Measurements from ENCODE around the gene ADAMTSL1.
"Not testable (repeated sequence)": the region's sequence is repeated elsewhere in the genome, so short reads cannot be mapped to it uniquely, and the experiment has no call there.

ADAMTSL1 gene

DNA sequence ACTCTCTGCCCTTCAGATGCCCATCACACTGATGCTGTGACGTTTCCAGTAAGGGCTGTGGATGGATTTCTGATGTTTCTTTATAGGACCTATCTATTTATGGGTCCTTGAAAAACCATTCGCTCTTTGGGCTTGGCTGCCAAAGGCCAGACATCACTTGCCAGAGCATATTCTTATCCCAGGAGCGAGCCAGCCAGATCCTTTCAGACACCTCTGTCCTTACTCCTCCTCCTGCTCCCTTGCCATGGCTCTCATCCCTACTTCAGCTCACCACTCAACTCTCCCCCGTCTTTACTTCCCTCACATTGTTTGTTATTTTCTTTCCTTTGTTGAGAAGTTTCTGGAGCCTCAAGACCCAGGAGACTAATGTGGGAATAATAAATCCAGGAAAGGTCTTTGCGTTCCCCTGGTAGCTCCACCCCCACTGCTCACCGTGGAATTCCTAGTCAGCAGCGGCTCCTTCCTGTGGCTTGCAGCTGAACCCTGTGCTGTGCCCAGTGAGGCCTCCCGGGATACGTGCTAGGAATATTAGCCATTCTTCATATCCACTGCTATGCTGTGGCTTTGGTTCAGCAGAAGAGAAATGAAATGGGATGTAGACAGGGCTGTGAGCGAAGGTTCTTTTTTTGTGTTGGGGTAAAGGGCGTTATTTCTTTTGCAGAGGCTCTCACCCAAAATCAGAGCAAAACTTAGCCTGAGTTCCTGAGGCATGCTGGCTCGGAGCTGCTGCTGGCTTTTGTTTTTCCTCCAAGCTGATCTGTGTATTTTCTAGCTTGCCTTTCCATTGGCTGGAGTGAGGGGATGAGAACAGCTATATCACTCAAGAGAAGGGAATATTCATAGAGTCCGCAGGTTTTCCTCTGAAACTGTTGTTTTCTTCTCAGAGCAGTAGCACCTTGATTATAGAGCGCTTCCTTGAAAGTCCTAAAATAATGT lies 387.9 kb downstream of the ADAMTSL1 start:
- no peak for DNase-seq (ENCODE audit: low spot score)

DNA sequence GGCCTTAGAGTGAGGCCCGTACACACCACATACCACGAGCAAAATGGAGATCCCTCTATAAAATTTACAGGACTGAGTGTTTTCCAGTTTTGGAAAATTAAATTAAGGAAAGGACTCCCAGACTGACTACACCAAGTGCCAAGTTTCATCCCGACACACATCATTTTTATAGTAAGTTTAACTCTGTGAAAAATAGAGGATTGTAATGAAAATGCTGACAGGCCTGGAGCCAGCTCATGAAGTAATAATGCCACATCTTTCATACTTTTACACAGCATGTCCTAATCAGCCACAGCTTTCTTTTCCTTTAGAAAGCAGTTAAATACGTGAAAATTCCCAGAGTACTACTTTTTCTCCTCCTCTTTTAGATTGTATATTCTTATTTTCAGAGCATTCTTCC lies 389.8 kb downstream of the ADAMTSL1 start:
- no peak for DNase-seq (ENCODE audit: low spot score)

DNA sequence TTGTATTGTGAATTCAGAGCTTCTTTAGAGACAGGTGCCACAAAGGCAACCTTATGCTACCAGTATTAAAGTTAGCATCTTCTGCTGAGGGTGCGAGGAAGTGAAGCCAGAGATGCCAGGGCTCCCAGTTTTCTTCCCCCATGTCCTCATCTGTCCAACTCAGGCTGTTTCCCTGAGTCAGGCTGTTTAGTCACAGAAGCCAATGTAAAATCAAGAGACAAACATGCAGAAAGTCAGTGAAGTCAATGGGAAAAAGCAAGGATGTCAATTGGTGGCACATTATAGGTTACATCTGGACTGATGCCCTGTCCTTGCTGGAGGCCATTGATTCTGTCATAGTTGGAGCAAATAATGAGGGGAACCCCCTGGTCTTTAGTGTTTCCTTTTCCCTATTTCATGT lies 390.6 kb downstream of the ADAMTSL1 start:
- no peak for DNase-seq (ENCODE audit: low spot score)

DNA sequence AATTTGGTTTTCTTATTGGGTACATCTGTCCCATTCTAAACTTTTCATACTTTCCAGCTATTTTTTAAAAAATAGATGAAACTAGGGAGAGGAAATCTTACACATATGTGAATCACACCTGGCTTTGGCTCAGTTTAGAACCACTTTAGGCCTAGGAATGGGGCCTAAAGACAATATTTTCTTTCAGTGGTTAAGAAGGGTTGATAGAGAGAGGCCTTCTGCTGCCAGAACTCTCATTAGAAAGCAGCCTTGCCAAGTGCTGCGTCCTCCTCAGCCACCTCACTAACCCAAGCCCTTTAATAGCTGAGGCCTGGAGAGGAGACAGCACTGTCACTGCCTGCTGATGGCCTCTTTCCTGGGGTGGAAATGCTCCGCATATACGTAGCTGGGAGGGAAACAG lies 391.6 kb downstream of the ADAMTSL1 start:
- DNase-seq (ENCODE audit: low spot score), result no peak

DNA sequence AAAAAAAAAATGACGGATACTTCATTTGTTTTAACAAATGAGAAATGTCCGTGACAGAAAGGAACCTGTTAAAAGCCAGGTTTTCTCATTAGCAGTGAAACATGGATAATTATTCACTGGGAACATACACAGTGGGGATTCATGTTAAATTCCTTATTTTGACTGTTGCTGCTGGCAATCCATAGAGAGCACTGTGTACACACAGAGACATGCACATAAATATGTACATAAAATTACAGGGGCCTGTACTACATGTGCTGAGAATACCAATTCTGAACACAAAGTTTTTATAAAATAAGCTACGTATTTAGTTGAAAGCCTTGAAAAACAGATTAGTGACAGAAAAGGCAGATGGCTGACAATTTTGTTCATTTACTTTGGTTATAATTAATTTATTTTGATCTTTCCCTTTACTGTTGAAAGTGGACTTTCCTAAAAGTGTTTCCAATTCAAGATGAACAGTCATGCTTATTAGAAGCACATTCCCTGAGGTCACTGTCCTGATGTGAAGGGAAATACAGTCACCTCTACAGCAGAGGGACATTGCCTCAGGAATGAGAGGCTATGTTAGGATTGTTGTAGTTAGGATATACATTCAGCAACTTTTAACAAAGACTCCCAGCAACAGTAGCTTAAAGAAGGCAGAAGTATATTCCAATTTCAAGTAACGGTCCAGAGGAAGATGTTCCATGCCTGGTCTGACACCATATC lies 392.3 kb downstream of the ADAMTSL1 start:
- DNase-seq (ENCODE audit: low spot score), result no peak

DNA sequence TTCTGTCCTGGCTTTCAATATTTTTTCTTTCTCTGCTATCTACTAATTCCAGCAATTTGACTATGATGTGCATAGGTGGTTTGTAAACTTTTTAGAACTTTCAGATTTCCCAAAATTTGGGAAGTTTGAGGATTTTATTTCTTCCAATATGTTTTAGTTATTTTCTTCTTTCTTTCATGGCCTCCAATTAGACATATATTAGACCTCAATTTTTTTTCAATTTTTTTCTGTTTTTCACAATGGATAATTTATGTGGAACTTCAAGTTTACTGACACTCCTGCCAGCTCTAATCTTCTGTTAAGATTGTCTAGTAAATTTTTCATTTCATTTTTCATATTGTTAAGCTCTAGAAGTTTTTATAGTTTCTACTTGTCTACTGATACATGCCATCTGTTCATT lies 395.8 kb downstream of the ADAMTSL1 start:
- no peak for DNase-seq (ENCODE audit: low spot score)

DNA sequence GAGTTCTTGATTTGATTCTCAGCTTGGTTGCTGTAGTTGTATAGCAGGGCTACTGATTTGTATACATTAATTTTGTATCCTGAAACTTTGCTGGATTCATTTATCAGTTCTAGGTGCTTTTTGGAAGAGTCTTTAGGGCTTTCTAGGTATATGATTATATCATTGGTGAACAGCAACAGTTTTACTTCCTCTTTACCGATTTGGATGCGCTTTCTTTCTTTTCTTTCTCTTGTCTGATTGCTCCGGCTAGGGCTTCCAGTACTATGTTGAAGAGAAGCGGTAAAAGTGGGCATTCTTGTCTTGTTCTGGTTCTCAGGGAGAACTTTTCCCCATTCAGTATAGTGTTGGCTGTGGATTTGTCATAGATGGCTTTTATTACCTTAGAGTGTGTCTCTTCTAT lies 400.1 kb downstream of the ADAMTSL1 start:
- DNase-seq (ENCODE audit: low spot score), result no peak

DNA sequence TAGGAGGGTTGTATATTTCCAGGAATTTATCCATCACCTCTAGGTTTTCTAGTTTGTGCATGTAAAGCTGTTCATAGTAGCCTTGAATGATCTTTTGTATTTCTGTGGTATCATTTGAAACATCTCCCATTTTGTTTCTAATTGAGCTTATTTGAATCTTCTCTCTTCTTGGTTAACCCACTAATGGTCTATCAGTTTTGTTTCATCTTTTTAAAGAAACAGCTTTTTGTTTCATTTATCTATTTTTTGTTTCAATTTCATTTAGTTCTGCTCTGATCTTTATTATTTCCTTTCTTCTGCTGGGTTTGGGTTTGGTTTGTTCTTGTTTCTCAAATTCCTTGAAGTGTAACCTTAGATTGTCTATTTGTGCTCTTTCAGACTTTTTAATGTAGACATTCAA lies 401.0 kb downstream of the ADAMTSL1 start:
- not testable (repeated sequence) for DNase-seq (ENCODE audit: low spot score)

DNA sequence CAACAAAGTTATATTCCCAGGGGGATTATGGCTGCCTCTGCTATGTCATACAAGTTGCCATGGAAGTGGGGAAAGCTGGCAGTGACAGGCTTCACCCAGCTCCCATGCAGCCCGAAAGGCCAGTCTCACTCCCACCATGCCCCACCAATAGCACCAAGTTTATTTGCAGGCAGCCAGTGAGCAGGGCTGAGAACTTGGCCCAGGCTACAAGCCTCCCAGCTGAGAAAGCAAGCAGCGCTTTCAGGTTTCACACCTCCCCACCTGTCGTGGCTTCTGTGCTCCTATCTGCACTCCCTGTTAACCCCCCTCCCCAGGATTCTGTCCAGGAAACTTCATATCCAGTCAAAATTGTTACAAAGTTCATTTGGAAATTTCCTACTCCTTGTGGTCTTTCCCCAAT lies 404.0 kb downstream of the ADAMTSL1 start:
- DNase-seq (ENCODE audit: low spot score), result no peak

DNA sequence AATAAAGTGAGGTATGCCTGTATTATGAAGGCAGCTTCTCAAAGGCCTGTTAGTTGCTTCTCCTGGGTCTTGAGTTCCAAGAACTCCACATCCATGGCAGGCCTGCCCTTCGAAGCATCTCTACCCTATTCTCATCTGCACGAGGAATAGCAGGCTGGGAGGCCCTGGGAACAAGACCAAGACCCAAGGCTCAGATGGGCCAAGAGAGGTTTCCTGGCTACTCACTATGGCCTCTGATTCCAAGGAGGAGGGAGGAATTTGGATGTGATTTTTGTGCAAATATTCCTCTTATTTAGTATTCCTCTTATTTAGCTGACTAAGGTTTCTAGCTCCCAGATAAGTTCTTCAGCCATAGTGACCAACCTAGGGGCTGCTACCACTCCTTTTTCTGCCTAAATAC lies 407.8 kb downstream of the ADAMTSL1 start:
- DNase-seq (ENCODE audit: low spot score), result no peak

DNA sequence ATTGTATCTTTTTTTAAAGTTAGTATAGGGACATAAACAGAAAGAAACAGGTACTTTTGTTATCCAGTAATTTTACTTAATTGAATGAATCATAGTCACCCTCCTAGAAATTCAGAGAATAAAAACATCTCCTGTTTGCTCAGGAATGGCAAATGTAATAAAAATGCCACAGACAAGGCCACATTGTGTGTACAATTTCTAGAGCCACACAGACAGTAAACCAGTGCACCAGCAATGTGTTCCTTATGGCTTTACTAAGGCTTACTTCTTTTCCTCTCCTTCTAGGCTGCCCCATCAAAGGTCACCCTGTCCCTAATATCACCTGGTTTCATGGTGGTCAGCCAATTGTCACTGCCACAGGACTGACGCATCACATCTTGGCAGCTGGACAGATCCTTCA lies 413.6 kb downstream of the ADAMTSL1 start:
- no peak for DNase-seq (ENCODE audit: low spot score)

DNA sequence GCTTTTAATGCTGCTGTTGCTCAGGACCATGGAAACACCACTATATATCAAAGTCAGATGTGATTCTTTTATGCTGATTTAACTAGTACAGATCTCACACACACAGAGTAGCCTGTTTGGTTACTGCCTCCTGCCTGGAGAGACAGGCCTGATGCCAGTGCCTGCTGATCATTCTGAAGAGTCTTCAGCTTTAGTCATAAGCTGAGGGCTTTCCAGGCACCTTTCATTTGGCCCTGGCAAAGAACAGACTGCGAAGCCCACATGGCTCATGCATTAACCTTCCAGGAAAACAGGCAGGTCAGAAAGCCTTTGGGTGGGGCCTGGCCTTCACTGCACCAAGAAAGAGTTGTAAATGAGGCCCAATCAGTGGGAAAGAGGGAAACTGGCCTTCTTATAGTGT lies 414.3 kb downstream of the ADAMTSL1 start:
- no peak for DNase-seq (ENCODE audit: low spot score)

DNA sequence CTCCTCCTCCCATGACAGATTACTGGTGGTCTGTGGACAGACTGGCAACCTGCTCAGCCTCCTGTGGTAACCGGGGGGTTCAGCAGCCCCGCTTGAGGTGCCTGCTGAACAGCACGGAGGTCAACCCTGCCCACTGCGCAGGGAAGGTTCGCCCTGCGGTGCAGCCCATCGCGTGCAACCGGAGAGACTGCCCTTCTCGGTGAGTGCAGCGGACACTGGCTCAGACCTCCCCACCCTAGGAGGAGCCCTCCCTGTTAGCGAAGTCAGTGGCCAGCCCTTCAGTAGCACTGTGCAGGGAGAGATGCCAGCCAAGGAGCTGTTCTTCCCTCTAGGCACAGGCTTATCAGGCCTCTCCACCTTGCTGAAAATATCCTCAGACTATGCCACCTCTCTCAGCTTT lies 415.6 kb downstream of the ADAMTSL1 start:
- no peak for DNase-seq (ENCODE audit: low spot score)

DNA sequence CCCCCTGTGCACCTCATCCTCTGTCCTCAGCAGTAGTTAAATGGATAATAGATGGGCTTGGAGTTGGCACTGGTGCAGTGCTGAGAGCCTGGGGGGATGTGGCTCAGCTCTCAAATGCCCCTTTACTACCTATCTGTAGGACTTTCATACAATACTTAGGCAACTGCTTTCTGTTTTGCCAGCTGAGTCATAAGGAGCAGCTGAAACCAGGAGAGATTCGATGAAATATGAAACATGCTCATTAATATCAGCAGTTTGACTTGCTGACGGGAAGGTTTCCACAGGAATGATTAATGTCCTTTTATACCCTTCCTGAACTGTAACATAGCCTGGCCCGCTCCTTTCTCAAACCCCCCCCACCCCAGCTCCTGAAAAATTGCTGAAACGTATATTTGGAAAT lies 416.4 kb downstream of the ADAMTSL1 start:
- no peak for DNase-seq (ENCODE audit: low spot score)

DNA sequence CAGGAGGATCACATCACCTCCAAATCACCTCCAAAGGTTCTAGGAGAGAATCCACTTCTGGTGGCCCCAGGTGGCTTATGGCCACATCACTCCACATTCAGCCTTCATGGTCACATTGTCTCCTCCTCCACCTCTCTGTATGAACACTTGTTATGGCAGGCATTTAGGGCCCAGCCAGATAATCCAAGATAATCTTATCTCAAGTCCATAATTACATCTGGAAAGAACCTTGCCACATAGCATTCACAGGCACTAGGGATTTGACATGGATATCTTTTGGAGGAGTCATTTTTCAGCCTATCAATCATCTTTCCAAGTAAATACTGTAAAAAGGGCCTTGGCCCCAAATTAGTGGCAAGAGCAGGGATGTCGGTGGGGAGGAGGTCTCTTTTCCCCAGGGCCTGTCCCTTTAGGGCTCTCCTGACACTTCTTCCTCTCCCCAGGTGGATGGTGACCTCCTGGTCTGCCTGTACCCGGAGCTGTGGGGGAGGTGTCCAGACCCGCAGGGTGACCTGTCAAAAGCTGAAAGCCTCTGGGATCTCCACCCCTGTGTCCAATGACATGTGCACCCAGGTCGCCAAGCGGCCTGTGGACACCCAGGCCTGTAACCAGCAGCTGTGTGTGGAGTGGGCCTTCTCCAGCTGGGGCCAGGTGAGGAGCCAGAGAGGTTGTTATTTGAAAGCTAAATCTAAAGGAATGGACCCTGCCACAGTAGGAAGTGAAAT lies 418.2 kb downstream of the ADAMTSL1 start:
- no peak for DNase-seq (ENCODE audit: low spot score)

DNA sequence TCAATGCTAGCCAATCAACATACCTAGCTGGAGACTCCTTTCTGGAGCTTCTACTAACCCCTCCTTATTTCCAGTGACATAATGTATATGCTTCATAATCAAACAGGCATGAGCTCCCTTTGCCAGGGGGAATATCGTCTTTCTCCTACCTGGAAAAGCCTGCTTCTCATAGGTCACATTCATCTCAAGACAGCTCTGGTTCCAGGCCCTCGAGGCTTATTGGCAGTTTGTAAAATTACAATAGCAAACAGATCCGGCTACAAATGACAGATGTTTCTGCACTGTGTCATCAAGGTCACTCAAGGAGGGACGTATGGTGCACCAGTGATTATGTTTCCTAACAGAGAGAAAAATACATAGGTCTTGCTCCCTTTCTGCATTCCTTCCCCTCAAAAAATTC lies 419.1 kb downstream of the ADAMTSL1 start:
- DNase-seq (ENCODE audit: low spot score), result no peak

DNA sequence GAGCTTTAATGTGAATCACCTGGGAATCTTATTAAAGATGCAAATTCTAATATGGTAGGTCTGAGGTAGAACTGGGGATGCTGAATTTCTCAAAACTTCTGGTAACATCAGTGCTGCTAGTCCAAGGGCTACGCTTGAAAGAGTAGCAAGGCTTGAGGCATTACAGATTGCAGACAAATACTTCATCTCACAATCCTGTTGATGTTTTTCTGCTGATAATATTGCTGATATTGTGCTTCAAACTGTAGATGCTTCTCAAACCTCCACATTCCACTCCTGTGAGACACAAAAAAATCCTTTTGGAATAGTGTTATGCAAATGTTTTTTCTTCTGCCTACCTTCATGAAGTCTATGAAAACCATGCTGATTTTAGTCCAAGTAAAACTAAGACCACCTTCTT lies 419.5 kb downstream of the ADAMTSL1 start:
- no peak for DNase-seq (ENCODE audit: low spot score)

DNA sequence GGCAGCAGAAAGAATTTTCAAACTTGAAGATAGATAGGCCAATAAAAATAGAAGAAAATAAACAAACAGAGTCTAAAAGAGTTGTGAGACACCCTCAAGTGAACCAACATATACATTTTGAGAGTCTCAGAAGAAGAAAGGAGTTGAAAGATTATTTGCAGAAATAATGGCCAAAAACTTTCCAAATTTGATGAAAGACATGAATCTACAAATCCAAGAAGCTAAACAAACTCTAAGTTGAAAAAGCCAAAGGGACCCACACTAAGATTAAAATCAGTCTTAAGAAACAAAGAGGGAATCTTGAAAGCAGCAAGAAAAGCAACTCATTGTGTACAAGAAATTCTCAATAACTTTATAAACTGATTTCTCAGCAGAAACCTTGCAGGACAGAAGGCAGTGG lies 422.1 kb downstream of the ADAMTSL1 start:
- DNase-seq (ENCODE audit: low spot score), result no peak

DNA sequence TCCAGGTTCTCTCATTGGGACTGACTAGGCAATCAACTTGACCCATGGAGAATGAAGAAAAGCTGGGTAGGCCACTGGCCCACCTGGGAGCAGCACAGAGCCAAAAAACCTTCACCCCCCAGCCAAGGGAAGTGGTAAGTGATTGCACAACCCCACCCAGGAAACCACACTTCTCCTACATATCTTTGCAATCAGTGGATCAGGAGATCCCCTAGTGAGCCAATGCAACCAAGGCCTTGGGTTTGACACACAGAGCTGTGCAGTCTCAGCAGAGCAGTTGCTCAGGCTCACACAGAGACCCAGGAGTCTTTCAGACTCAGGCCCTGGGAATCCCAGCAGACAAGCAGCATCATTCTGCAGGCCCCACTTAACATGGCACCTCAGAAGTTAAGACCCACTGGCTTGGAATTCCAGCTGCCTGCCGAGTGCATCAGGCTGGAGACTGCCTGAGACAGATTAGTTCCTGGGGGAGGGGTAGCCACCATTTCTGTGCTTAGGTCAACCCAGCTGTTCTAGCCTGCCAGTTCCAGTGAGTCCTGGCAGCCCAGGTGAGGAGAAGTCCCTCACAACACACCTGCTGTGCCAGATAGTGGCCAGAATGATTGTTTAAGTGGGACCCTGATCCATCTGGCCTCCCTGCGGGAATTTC lies 422.7 kb downstream of the ADAMTSL1 start:
- DNase-seq (ENCODE audit: low spot score), result no peak

DNA sequence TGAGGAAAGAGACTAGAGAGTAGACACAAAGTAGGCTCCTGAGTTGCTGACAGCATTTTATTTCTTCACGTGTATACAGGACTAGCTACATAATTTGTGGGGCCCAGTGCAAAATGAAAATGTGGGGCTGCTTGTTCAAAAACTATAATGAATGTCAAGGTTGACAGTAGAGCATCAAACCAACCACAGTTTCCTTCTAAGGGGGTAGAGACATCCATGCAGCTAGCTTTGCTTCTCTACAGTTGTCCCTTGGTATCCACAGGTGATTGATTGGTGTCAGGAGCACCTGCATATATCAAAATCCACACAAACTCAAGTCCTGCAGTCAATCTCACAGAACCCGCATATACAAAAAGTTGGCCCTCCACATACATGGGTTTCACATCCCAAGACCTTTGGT lies 429.5 kb downstream of the ADAMTSL1 start:
- DNase-seq (ENCODE audit: low spot score), result no peak

DNA sequence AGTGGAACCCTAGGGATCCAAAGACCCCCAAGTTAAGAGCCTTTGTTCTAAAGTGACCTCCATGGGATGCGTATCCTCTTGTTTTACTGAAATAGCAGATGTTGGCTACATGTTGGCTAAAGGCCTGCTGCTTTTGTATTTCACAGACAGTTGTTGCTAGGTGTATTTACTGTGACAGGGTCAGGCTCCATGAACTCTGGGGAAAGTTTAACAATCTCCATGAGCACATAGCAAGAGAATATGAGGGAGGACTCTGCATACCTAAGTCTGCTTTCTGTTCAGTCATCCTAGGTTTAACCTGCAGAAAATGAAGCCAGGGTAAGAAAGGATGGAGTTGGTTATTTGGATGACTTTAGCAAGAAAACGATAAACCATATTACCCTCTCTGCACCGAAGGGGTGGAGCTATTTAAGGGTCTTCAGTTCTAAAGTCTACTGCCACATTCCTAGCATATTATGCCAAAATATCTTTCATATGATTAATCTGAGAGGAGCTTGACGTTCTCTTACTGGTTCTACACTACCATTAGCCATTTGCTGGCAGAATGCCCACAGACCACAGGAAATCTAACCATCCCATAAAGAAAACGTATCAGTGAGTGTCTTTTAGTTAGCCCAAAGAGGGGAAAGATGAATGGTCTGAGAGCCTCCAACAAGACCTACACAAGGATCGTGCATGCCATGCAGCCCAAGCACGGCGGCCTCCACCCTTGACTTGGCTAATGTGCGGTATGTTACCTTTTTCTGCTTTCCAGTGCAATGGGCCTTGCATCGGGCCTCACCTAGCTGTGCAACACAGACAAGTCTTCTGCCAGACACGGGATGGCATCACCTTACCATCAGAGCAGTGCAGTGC lies 431.3 kb downstream of the ADAMTSL1 start:
- no peak for DNase-seq (ENCODE audit: low spot score)

Measured in CD4-positive, alpha-beta T cell treated with Interleukin-6 at 100 ng/mL for 8 hours (primary cell).